Thyroid gland (tissue), 4 donors: ENCODE results near the gene DHX58.

Experiments
- POLR2A ChIP-seq, 2 donors: fragments of 450-650 bp; IDR thresholded peaks; one replicate each; pipeline ENCODE4 v1.6.1; 2017; ENCODE audit warnings: antibody characterized with exemption in 2 of 2, mild to moderate bottlenecking in 2 of 2, moderate library complexity in 1 of 2
- TF ChIP-seq, protein P1 (sequence below), 6 experiments: fragments of 200-600 bp in 3 of 6; fragments of 450-650 bp in 3 of 6; sonication (generic) in 3 of 6; IDR thresholded peaks; one replicate each; pipeline ENCODE4 v1.5.1; 2016 to 2019; ENCODE audit warnings: antibody characterized with exemption in 6 of 6, mild to moderate bottlenecking in 2 of 6, inconsistent platforms in 1 of 6, moderate library complexity in 1 of 6

- TF ChIP-seq, protein P1, sequence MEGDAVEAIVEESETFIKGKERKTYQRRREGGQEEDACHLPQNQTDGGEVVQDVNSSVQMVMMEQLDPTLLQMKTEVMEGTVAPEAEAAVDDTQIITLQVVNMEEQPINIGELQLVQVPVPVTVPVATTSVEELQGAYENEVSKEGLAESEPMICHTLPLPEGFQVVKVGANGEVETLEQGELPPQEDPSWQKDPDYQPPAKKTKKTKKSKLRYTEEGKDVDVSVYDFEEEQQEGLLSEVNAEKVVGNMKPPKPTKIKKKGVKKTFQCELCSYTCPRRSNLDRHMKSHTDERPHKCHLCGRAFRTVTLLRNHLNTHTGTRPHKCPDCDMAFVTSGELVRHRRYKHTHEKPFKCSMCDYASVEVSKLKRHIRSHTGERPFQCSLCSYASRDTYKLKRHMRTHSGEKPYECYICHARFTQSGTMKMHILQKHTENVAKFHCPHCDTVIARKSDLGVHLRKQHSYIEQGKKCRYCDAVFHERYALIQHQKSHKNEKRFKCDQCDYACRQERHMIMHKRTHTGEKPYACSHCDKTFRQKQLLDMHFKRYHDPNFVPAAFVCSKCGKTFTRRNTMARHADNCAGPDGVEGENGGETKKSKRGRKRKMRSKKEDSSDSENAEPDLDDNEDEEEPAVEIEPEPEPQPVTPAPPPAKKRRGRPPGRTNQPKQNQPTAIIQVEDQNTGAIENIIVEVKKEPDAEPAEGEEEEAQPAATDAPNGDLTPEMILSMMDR (IDR thresholded peaks at IDR 0.05), result no peak
- no peak for TF ChIP-seq POLR2A (IDR thresholded peaks at IDR 0.05)
Measured at GRCh38 chr17:42107597-42108576, 4.6 kb downstream of the DHX58 start.
